ENCODE results near the gene GABPB1.
A peak's percentile ranks its signal among the peaks of the same experiment; 100 is the strongest.

DNA sequence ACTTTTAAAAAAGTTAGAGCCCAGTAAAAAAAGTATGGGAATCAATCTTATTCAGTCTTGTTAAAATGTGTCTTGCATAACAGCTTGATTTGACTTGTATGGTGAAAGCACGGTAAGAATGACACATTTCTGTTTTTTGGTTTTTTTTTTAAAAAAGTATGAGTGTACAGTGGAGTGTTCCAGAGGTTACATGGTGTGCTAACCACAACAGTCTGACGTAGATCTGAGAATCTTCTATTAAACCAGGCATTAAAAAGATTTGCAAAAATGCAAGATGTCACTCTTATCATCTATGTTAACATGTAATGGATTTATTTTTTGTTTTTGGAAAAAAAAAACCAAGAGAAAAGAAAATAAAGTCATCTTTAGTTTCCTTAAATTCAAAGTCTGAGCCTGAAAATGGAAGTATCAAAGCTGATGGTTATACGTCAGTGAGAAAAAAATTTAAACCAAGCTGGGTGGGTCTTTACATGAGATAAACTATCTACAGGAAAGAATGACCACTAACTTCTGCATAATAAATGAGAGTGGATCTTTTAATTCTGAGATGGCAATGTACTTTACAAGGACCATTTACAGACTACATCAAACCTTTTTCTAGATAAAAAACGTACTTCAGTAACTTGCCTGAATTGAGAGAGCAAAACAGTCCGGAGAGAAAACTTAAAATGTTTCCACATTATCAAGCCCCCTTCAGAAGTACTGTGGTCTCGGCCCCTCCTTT lies 1.6 kb downstream of the GABPB1 start:
- TF ChIP-seq CTCF (IDR thresholded peaks at IDR 0.05) (no peak), EP300 (IDR thresholded peaks at IDR 0.05; ENCODE audit: borderline replicate concordance in 1 of 2, low read depth in 1 of 2, low read length in 1 of 2) (no peak), MEF2A (IDR thresholded peaks at IDR 0.05; ENCODE audit: borderline replicate concordance, low read depth) (no peak), JUND (IDR thresholded peaks at IDR 0.05) (0 out of 2 replicates have a peak, but pooled peaks have one; percentile 5), RAD21 (IDR thresholded peaks at IDR 0.05; ENCODE audit: low read length) (no peak), GABPA (IDR thresholded peaks at IDR 0.05; ENCODE audit: low read depth) (no peak)
